ENCODE measurements around the gene CMIP.

CMIP gene

GRCh38 chr16:81554979-81555378 lies 110.4 kb downstream of the CMIP start:
- DNase-seq: no peak

GRCh38 chr16:81555660-81556059 lies 111.1 kb downstream of the CMIP start:
- no peak for DNase-seq

- no peak for DNase-seq
Measured at GRCh38 chr16:81556715-81557284, 112.2 kb downstream of the CMIP start.

- no peak for DNase-seq
Measured at GRCh38 chr16:81558077-81558443, 113.5 kb downstream of the CMIP start.

- peak; percentile 56 for DNase-seq
Measured at GRCh38 chr16:81558444-81559175, 114.0 kb downstream of the CMIP start.

GRCh38 chr16:81560979-81561657 lies 116.5 kb downstream of the CMIP start:
- no peak for DNase-seq

- no peak for DNase-seq
Measured at GRCh38 chr16:81562174-81562849, 117.7 kb downstream of the CMIP start.

- no peak for DNase-seq
Measured at GRCh38 chr16:81562926-81563325, 118.3 kb downstream of the CMIP start.

- no peak for DNase-seq
Measured at GRCh38 chr16:81564421-81564911, 119.9 kb downstream of the CMIP start.

- DNase-seq: no peak
Measured at GRCh38 chr16:81565321-81566028, 120.9 kb downstream of the CMIP start.

GRCh38 chr16:81566086-81567007 lies 121.7 kb downstream of the CMIP start:
- no peak for DNase-seq

GRCh38 chr16:81567087-81567486 lies 122.5 kb downstream of the CMIP start:
- no peak for DNase-seq

GRCh38 chr16:81567987-81568748 lies 123.6 kb downstream of the CMIP start:
- DNase-seq: peak; percentile 44

- DNase-seq: no peak
Measured at GRCh38 chr16:81568749-81569087, 124.1 kb downstream of the CMIP start.

- no peak for DNase-seq
Measured at GRCh38 chr16:81569361-81570034, 124.9 kb downstream of the CMIP start.

- peak; percentile 53 for DNase-seq
Measured at GRCh38 chr16:81570151-81570846, 125.7 kb downstream of the CMIP start.

GRCh38 chr16:81571175-81571574 lies 126.6 kb downstream of the CMIP start:
- DNase-seq: no peak

GRCh38 chr16:81571592-81572385 lies 127.2 kb downstream of the CMIP start:
- peak; percentile 44 for DNase-seq

All from femur (tissue), 1 donor.